Adrenal gland (tissue), 12 donors: ENCODE measurements around the gene MGMT. TPM values are rescaled to one million over a fixed set of nuclear protein-coding genes. Genes with fewer than 3 reads are reported as not detected.

Source experiments
- DNase-seq, 7 donors: peaks; one replicate each; pipeline ENCODE4 v3.0.0-alpha.2; 2019 to 2020
- H3K27ac ChIP-seq, 5 donors: fragments of 200-600 bp; sonication (generic) in 4 of 5; 1 replicate in 3 of 5; 2 replicates in 2 of 5; pipeline versions ENCODE4 v1.5.1 to v1.8.0; 2016 to 2020; ENCODE audit warnings: mild to moderate bottlenecking in 1 of 5
- H3K27me3 ChIP-seq: fragments of 200-600 bp; 2 replicates; pipeline ENCODE4 v1.8.0; 2021
- H3K36me3 ChIP-seq, 2 donors: fragments of 200-600 bp; replicated peaks in 1 of 2; 1 replicate in 1 of 2; 2 replicates in 1 of 2; pipeline versions ENCODE4 v1.5.1 to v1.8.0; 2018 to 2022
- H3K4me1 ChIP-seq, 2 donors: fragments of 200-600 bp; replicated peaks in 1 of 2; 1 replicate in 1 of 2; 2 replicates in 1 of 2; pipeline versions ENCODE4 v1.5.1 to v1.8.0; 2018 to 2021
- H3K4me3 ChIP-seq, 4 donors: fragments of 200-600 bp; sonication (generic) in 3 of 4; one replicate each; pipeline ENCODE4 v1.5.1; 2016 to 2018
- H3K9me3 ChIP-seq, 3 donors: fragments of 200-600 bp; sonication (generic) in 1 of 3; replicated peaks in 1 of 3; 1 replicate in 2 of 3; 2 replicates in 1 of 3; pipeline versions ENCODE4 v1.5.1 to v1.8.0; 2016 to 2021
- CTCF ChIP-seq, 6 experiments: fragments of 450-650 bp in 4 of 6; fragments of 200-600 bp in 2 of 6; sonication (generic) in 1 of 6; IDR thresholded peaks; 1 replicate in 5 of 6; 2 replicates in 1 of 6; pipeline versions ENCODE4 v1.5.1 to v1.8.0; 2016 to 2021; ENCODE audit warnings: antibody characterized with exemption in 6 of 6, mild to moderate bottlenecking in 2 of 6, moderate library complexity in 1 of 6
- POLR2A ChIP-seq, 2 donors: fragments of 450-650 bp; IDR thresholded peaks; one replicate each; pipeline ENCODE4 v1.6.1; 2017; ENCODE audit warnings: antibody characterized with exemption in 2 of 2, mild to moderate bottlenecking in 2 of 2, moderate library complexity in 1 of 2
- WGBS, 4 donors: extraction: QIAGEN DNeasy Blood & Tissue Kit in 2 of 4; methylation state at CpG; one replicate each; pipeline versions ENCODE4 v1.1.5 to v1.1.7; 2013 to 2017; 5-methylcytosine and 5-hydroxymethylcytosine counted together
- intact Hi-C, 2 donors: fragments of 100-400 bp; cut with DNase I; formaldehyde crosslinking; loops; one replicate each; pipeline versions ENCODE4 v1.14.1 to v1.15.0; 2022 to 2023
- polyA plus RNA-seq, 3 donors: library from polyadenylated mRNA; stranded (reverse); fragments of 200-250 nt in 2 of 3; fragments of 350-450 nt in 1 of 3; fragmentation: Illumina TruSeq in 1 of 3; extraction: RNeasy Lipid Tissue Mini Kit (QIAGEN cat#74804) in 1 of 3; gene quantifications; one replicate each; pipeline ENCODE4 v1.2.3, GENCODE V29; 2013 to 2014
- total RNA-seq, 9 donors: library from RNA; depleted of rRNA in 4 of 9; stranded (reverse); fragments of >200 nt in 4 of 9; fragments of 120-200 nt in 1 of 9; fragmentation: NEBNext Ultra II Directional in 1 of 9; extraction: Animal tissue kit (Norgen Biotek cat#: 25700) in 1 of 9; gene quantifications; one replicate each; pipeline versions ENCODE4 v1.1.0 to v1.2.4, GENCODE V29; 2013 to 2023
- donor health status: healthy with polysubstance abuse.
- donor health status: Bipolar disorder and iron deficiency.
- donor health status: DM: yes; HTN: yes; CAD: no.
- donor health status: DM: no; HTN: no; CAD: no.
- donor health status: DM: no; HTN: no; CAD: no.
- donor health status: DM: yes; HTN: yes; CAD: no.

MGMT gene
- total and polyA plus RNA-seq, 12 donors, result 3.8 to 35.8 (median 21.2) TPM

- DNase-seq, result no peak
- H3K27me3 ChIP-seq, result no peaks in the 10 kb centered on the region
- H3K4me1 ChIP-seq, result no peaks in the 10 kb centered on the region
- H3K9me3 ChIP-seq, result no peaks in the 10 kb centered on the region
- intact Hi-C loops, result no loop called here
- no peaks in the 10 kb centered on the region for H3K36me3 ChIP-seq
- no peak for TF ChIP-seq POLR2A (IDR thresholded peaks at IDR 0.05)
- TF ChIP-seq CTCF (IDR thresholded peaks at IDR 0.05), result no peak
- WGBS, 4 donors, result 73 to 82% (median 77%) methylated on average over 3 to 9 of the region's 9 CpGs
- no peak overlapping the region for H3K27ac ChIP-seq
- H3K4me3 ChIP-seq, result no peak overlapping the region
Measured at GRCh38 chr10:129441372-129442009, 25.6 kb upstream of the MGMT start.

GRCh38 chr10:129442866-129443265 lies 24.2 kb upstream of the MGMT start:
- no peak for DNase-seq
- Histone ChIP-seq H3K27ac (no peak overlapping the region), H3K9me3 (no peaks in the 10 kb centered on the region), H3K27me3 (no peaks in the 10 kb centered on the region), H3K36me3 (no peaks in the 10 kb centered on the region), H3K4me3 (no peak overlapping the region), H3K4me1 (no peaks in the 10 kb centered on the region)
- WGBS, 4 donors, result 75 to 83% (median 79%) methylated on average over 7 of the region's 7 CpGs
- intact Hi-C loops, result no loop called here
- no peak for TF ChIP-seq POLR2A (IDR thresholded peaks at IDR 0.05)
- no peak for TF ChIP-seq CTCF (IDR thresholded peaks at IDR 0.05)

- Histone ChIP-seq H3K4me3 (no peak overlapping the region), H3K36me3 (no peaks in the 10 kb centered on the region), H3K27ac (no peak overlapping the region), H3K4me1 (no peaks in the 10 kb centered on the region), H3K9me3 (no peaks in the 10 kb centered on the region), H3K27me3 (no peaks in the 10 kb centered on the region)
- 71 to 77% (median 73%) methylated on average over 2 of the region's 2 CpGs for WGBS, 4 donors
- no peak for DNase-seq
- intact Hi-C loops, result no loop called here
- TF ChIP-seq POLR2A (IDR thresholded peaks at IDR 0.05) (no peak), CTCF (IDR thresholded peaks at IDR 0.05) (no peak)
Measured at GRCh38 chr10:129444359-129444758, 22.7 kb upstream of the MGMT start.

- Histone ChIP-seq H3K4me3 (no peak overlapping the region), H3K9me3 (no peaks in the 10 kb centered on the region), H3K27me3 (no peaks in the 10 kb centered on the region), H3K36me3 (no peaks in the 10 kb centered on the region), H3K4me1 (no peaks in the 10 kb centered on the region), H3K27ac (no peak overlapping the region)
- 82 to 86% (median 84%) methylated on average over 13 of the region's 13 CpGs for WGBS, 4 donors
- DNase-seq, result no peak
- intact Hi-C loops, result no loop called here
- TF ChIP-seq CTCF (IDR thresholded peaks at IDR 0.05), result no peak
- no peak for TF ChIP-seq POLR2A (IDR thresholded peaks at IDR 0.05)
Measured at GRCh38 chr10:129445436-129446182, 21.4 kb upstream of the MGMT start.
